Esophagus muscularis mucosa (tissue), 3 donors: ENCODE data around the gene DUSP14.

ENCODE experiments used
- POLR2A ChIP-seq: fragments of 450-650 bp; IDR thresholded peaks from one replicate; pipeline ENCODE4 v1.6.1; 2017; ENCODE audit warnings: antibody characterized with exemption, moderate library complexity, mild to moderate bottlenecking, low read depth
- POLR2AphosphoS5 ChIP-seq, 2 donors: sonication (generic); formaldehyde crosslinking; IDR thresholded peaks; one replicate each; pipeline ENCODE4 v1.6.1; 2017; ENCODE audit warnings: antibody characterized with exemption in 2 of 2
- TF ChIP-seq, protein P1 (sequence below), 3 experiments: fragments of 200-600 bp in 2 of 3; fragments of 450-650 bp in 1 of 3; sonication (generic) in 2 of 3; IDR thresholded peaks; one replicate each; pipeline ENCODE4 v1.5.1; 2017 to 2019; ENCODE audit warnings: antibody characterized with exemption in 3 of 3, mild to moderate bottlenecking in 2 of 3, moderate library complexity in 1 of 3

DNA sequence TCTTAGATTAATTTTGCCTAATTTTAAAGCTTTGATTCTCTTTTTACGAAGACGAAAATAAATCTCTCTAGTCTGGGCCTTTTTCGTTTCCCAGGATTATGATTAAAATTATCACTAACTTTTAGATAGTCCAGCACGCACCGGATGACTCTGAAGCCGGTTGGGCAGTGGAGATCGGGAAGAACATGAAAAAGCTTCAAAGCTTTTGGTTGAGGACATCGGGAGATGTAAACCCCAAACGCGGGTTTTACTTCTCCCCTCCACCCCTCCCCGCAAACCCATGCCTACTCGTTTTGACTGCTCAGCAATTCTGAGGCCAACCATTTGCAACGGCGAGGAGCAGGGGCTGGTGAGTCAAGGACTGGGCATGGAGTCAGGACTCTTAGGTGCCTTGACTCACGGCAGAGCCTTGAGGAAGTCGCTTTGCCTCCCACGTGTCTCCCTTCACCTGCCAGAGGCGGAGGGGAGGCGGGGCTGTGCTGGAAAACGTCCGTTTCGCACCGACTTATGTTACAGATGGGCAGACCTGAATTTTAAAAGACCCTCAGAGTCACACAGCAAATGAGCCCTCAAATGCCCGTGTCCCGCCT is 989 bp upstream of the DUSP14 start:
- TF ChIP-seq, protein P1, sequence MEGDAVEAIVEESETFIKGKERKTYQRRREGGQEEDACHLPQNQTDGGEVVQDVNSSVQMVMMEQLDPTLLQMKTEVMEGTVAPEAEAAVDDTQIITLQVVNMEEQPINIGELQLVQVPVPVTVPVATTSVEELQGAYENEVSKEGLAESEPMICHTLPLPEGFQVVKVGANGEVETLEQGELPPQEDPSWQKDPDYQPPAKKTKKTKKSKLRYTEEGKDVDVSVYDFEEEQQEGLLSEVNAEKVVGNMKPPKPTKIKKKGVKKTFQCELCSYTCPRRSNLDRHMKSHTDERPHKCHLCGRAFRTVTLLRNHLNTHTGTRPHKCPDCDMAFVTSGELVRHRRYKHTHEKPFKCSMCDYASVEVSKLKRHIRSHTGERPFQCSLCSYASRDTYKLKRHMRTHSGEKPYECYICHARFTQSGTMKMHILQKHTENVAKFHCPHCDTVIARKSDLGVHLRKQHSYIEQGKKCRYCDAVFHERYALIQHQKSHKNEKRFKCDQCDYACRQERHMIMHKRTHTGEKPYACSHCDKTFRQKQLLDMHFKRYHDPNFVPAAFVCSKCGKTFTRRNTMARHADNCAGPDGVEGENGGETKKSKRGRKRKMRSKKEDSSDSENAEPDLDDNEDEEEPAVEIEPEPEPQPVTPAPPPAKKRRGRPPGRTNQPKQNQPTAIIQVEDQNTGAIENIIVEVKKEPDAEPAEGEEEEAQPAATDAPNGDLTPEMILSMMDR (IDR thresholded peaks at IDR 0.05): no peak
- TF ChIP-seq POLR2A: no peak
- peak; percentile 52 to 80 for TF ChIP-seq POLR2AphosphoS5 (IDR thresholded peaks at IDR 0.05)
